A549 (cell line): ENCODE measurements around the gene HAUS1. TPM values are rescaled to one million over a fixed set of nuclear protein-coding genes. Genes with fewer than 3 reads are reported as not detected.

Experiments
- ATAC-seq, 2 experiments: fragments of 200-7000 bp in 1 of 2; fragments of >200 bp in 1 of 2; cut with Nextera tagmentation in 1 of 2; cut with Tn5 transposase in 1 of 2; 3 replicates each; pipeline versions ENCODE4 v1.8.0 to v1.9.1; 2018 to 2020; ENCODE audit warnings: mild to moderate bottlenecking in 1 of 2, moderate library complexity in 1 of 2
- CTCF ChIA-PET: fragments of 300-600 bp; sonication (Branson Sonifier 250); formaldehyde crosslinking; extraction: SDS; loops from one replicate; lab custom pipeline; 2021; ENCODE audit warnings: antibody characterized with exemption, inconsistent platforms; lab: Yijun Ruan, JAX
- POLR2A ChIA-PET: fragments of 350-600 bp; formaldehyde crosslinking; extraction: SDS; loops from one replicate; lab custom pipeline; 2021; ENCODE audit warnings: antibody characterized with exemption, inconsistent platforms; lab: Yijun Ruan, JAX
- DNase-seq, 2 experiments: peaks; one replicate each; pipeline versions ENCODE4 v3.0.0 to v3.0.0-alpha.2; 2011 to 2016; ENCODE audit warnings: low read depth in 1 of 2, low spot score in 1 of 2
- FAIRE-seq: peaks from 2 replicates; lab custom pipeline; 2011; peaks lifted over from hg19 to GRCh38; lab: Jason Lieb, UNC
- H3K27ac ChIP-seq, 2 experiments: fragments of >200 bp; sonication (Bioruptor Twin); formaldehyde crosslinking; 3 replicates each; pipeline ENCODE4 v1.5.1; 2016 to 2017
- H3K4me1 ChIP-seq: fragments of >200 bp; sonication (Bioruptor Twin); formaldehyde crosslinking; 3 replicates; pipeline ENCODE4 v1.6.1; 2016
- H3K4me2 ChIP-seq: fragments of >200 bp; sonication (Bioruptor Twin); formaldehyde crosslinking; 3 replicates; pipeline ENCODE4 v1.6.1; 2016
- H3K4me3 ChIP-seq: fragments of >200 bp; sonication (Bioruptor Twin); formaldehyde crosslinking; 3 replicates; pipeline ENCODE4 v1.5.1; 2016
- H3K9me3 ChIP-seq: fragments of >200 bp; sonication (Bioruptor Twin); formaldehyde crosslinking; 3 replicates; pipeline ENCODE4 v1.6.1; 2016
- BCL3 ChIP-seq: fragments of >200 bp; sonication (Bioruptor Twin); formaldehyde crosslinking; IDR thresholded peaks from 3 replicates; pipeline ENCODE4 v1.6.1; 2016
- BHLHE40 ChIP-seq: IDR thresholded peaks from 2 replicates; pipeline ENCODE4 v1.6.1; 2012; ENCODE audit warnings: low read depth, low read length, inconsistent platforms
- CHD4 ChIP-seq: fragments of 200-600 bp; sonication (generic); IDR thresholded peaks from 2 replicates; pipeline ENCODE4 v1.6.1; 2016; ENCODE audit warnings: antibody characterized with exemption, mild to moderate bottlenecking, borderline replicate concordance
- E2F6 ChIP-seq: IDR thresholded peaks from 2 replicates; pipeline ENCODE4 v1.6.1; 2012; ENCODE audit warnings: low read depth, borderline replicate concordance
- ELK1 ChIP-seq: fragments of 150-350 bp; IDR thresholded peaks from 2 replicates; pipeline ENCODE4 v1.6.1; 2014; ENCODE audit warnings: low read depth, mild to moderate bottlenecking, low read length
- ESRRA ChIP-seq: fragments of 150-350 bp; IDR thresholded peaks from 2 replicates; pipeline ENCODE4 v1.6.1; 2014; ENCODE audit warnings: mild to moderate bottlenecking, low read length, borderline replicate concordance
- HES2 ChIP-seq: fragments of >200 bp; sonication (Bioruptor Twin); formaldehyde crosslinking; IDR thresholded peaks from 2 replicates; pipeline ENCODE4 v1.6.1; 2016
- HEYL ChIP-seq: fragments of 250-450 bp; sonication (Bioruptor Pico); IDR thresholded peaks from 2 replicates; pipeline ENCODE4 v1.8.0; 2021; ENCODE audit warnings: mild to moderate bottlenecking, moderate library complexity
- HMGXB4 ChIP-seq: fragments of 250-450 bp; sonication (Bioruptor Pico); IDR thresholded peaks from 2 replicates; pipeline ENCODE4 v1.5.0; 2021; ENCODE audit warnings: mild to moderate bottlenecking, moderate library complexity, borderline replicate concordance
- HOXB13 ChIP-seq: fragments of 250-450 bp; sonication (Bioruptor Pico); IDR thresholded peaks from 2 replicates; pipeline ENCODE4 v1.5.0; 2020; ENCODE audit warnings: low read depth, mild to moderate bottlenecking, moderate library complexity
- JUNB ChIP-seq: fragments of >200 bp; sonication (Bioruptor Twin); formaldehyde crosslinking; IDR thresholded peaks from 2 replicates; pipeline ENCODE4 v1.6.1; 2016
- KDM1A ChIP-seq: fragments of 200-600 bp; sonication (generic); IDR thresholded peaks from 2 replicates; pipeline ENCODE4 v1.6.1; 2016; ENCODE audit warnings: low read depth, mild to moderate bottlenecking
- MYC ChIP-seq: IDR thresholded peaks from 2 replicates; pipeline ENCODE4 v1.6.1; 2012; ENCODE audit warnings: mild to moderate bottlenecking, inconsistent platforms, low read length, improper control_type of control experiment, borderline replicate concordance
- NR3C1 ChIP-seq: fragments of >200 bp; sonication (Bioruptor Twin); formaldehyde crosslinking; IDR thresholded peaks from 3 replicates; pipeline ENCODE4 v1.6.1; 2017
- PBX3 ChIP-seq: IDR thresholded peaks from 2 replicates; pipeline ENCODE4 v1.6.1; 2012
- RAD21 ChIP-seq, 2 experiments: fragments of >200 bp in 1 of 2; sonication (Bioruptor Twin) in 1 of 2; formaldehyde crosslinking in 1 of 2; IDR thresholded peaks in 1 of 2; conservative IDR thresholded peaks in 1 of 2; 2 replicates in 1 of 2; 3 replicates in 1 of 2; pipeline ENCODE4 v1.6.1; 2012 to 2018; ENCODE audit warnings: inconsistent platforms in 1 of 2
- REST ChIP-seq: fragments of 200-600 bp; sonication (generic); IDR thresholded peaks from 2 replicates; pipeline ENCODE4 v1.6.1; 2016; ENCODE audit warnings: antibody characterized with exemption, mild to moderate bottlenecking, moderate library complexity
- RFX5 ChIP-seq: fragments of 450-650 bp; IDR thresholded peaks from 2 replicates; pipeline ENCODE4 v1.7.1; 2014; ENCODE audit warnings: antibody characterized with exemption, mild to moderate bottlenecking, moderate library complexity
- RNF2 ChIP-seq: fragments of 200-600 bp; sonication (generic); IDR thresholded peaks from 2 replicates; pipeline ENCODE4 v1.6.1; 2016; ENCODE audit warnings: low read depth, mild to moderate bottlenecking, antibody characterized with exemption, moderate library complexity, borderline replicate concordance
- SMC3 ChIP-seq: fragments of >200 bp; sonication (Bioruptor Twin); formaldehyde crosslinking; IDR thresholded peaks from 3 replicates; pipeline ENCODE4 v1.6.1; 2018; ENCODE audit warnings: inconsistent platforms
- SREBF2 ChIP-seq: fragments of 450-650 bp; IDR thresholded peaks from 2 replicates; pipeline ENCODE4 v1.6.1; 2014; ENCODE audit warnings: mild to moderate bottlenecking, moderate library complexity
- ZC3H11A ChIP-seq: fragments of 450-650 bp; IDR thresholded peaks from 2 replicates; pipeline ENCODE4 v1.6.1; 2014; ENCODE audit warnings: antibody characterized with exemption, mild to moderate bottlenecking
- WGBS: methylation state at CpG from one replicate; pipeline ENCODE4 v1.1.6; 2017; ENCODE audit errors: missing lambda C conversion rate; 5-methylcytosine and 5-hydroxymethylcytosine counted together
- polyA plus RNA-seq, 4 experiments: library from polyadenylated mRNA; depleted of rRNA in 3 of 4; stranded (reverse); fragments of >200 nt; fragmentation: RNase III in 1 of 4; extraction: RNeasy Plus Mini Kit Qiagen cat#74134 plus additional on column Dnase treatment in 1 of 4; gene quantifications; 2 replicates in 3 of 4; 3 replicates in 1 of 4; pipeline ENCODE4 v1.2.3, GENCODE V29; 2011 to 2017

HAUS1 gene
- polyA plus RNA-seq, 2 of the 4 experiments (the other 2 are of a cell fraction): 58.6 to 59.7 TPM

DNA sequence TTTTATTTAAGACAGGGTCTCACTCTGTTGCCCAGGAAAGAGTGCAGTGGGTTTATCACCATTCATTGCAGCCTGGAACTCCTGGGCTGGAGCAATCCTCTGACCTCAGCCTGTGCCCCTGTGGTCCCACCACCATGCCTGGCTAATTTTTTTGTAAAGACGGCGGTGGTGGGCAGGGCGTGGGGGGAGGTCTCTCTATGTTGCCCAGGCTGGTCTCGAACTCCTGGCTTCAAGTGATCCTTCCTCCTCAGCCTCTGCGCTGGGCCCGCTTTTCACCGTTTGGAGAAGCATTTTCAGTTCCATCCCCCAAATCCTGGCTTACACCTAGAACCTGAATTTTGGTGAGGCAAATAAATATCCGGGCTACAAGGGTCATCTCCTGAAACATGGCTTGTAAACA lies 4.7 kb upstream of the HAUS1 start:
- TF ChIP-seq ZC3H11A (no peak), CHD4 (no peak)
- Histone ChIP-seq H3K27ac (no peak overlapping the region; a peak in 1 of 6 replicates), H3K4me1 (peaks cover 9% of the 10 kb centered on the region; the same call in 1 of the 3 replicates), H3K4me3 (no peak overlapping the region), H3K4me2 (no peak overlapping the region; the same call in 2 of the 3 replicates), H3K9me3 (no peaks in the 10 kb centered on the region)
- WGBS: 96% methylated on average over 8 of the region's 8 CpGs
- FAIRE-seq (no peak), ATAC-seq (no peak), DNase-seq (no peak)
- ChIA-PET CTCF (no interaction called here), POLR2A (no interaction called here)

GRCh38 chr18:46109386-46109785 lies 5.2 kb downstream of the HAUS1 start:
- ChIA-PET CTCF (no interaction called here), POLR2A (no interaction called here)
- no peak overlapping the region for H3K4me3 ChIP-seq
- FAIRE-seq: no peak
- no peak for DNase-seq
- H3K27ac ChIP-seq: no peak overlapping the region
- H3K4me2 ChIP-seq: no peak overlapping the region
- no peak for ATAC-seq
- H3K9me3 ChIP-seq: no peaks in the 10 kb centered on the region
- WGBS: 93% methylated on average over 5 of the region's 5 CpGs
- no peak for TF ChIP-seq HOXB13 (CRISPR knock-in tag)
- no peak for TF ChIP-seq RNF2
- no peak for TF ChIP-seq HMGXB4
- TF ChIP-seq HES2: no peak
- TF ChIP-seq RAD21 (conservative IDR thresholded peaks at IDR 0.05 in 1 of 2, IDR thresholded peaks at IDR 0.05 in 1 of 2): no peak
- TF ChIP-seq NR3C1: no peak
- TF ChIP-seq BCL3: no peak
- TF ChIP-seq RFX5: no peak
- no peak for TF ChIP-seq ESRRA
- no peak for TF ChIP-seq PBX3
- TF ChIP-seq JUNB: no peak
- no peak for TF ChIP-seq SMC3
- TF ChIP-seq SREBF2: no peak
- no peak for TF ChIP-seq KDM1A
- no peak for TF ChIP-seq BHLHE40
- TF ChIP-seq E2F6: no peak
- TF ChIP-seq MYC: no peak
- TF ChIP-seq ELK1: no peak
- no peak for TF ChIP-seq REST
- no peak for TF ChIP-seq HEYL (CRISPR knock-in tag)
- no peaks in the 10 kb centered on the region for H3K4me1 ChIP-seq
